ENCODE measurements around the gene GALT.

GALT gene

DNA sequence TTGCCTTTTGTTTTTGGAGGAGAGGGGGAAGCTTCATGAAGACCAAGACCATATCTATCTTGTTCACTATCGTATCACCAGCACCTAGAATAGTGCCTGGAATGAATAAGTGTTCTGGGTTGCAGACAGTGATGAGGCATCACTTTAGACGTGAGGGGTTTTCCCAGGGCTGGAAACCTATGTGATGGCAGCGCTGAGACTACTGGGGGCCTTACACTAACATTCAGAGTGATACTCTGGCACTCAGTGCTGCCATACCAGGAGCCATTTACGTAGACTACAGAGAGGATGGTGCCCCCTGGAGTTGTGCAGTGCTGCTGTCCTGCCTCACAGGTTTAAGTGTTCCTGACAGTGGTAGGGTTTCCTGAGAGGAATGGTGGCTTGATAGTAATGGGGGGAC lies 37.7 kb downstream of the GALT start:
- DNase-seq (ENCODE audit: low read depth), result no peak

DNA sequence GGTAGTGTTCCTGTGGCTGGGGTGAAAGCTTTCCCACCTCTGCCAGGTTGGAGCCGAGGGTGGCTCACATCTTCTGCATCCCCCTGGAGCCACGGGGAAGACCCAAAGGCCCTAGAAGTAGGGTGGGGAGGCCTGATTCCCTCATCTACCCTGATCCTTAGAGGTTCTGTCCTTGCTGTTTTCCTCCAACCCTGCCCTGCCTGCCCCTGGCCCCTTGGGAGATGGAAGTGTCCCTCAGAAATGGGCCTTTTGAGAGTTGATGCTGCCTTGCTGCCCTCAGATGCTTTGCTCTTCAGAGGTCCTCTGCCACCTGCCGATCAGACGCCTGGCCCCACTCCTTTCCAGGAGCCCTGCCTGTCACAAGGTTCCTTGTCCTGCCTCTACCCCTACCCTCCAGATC lies 38.3 kb downstream of the GALT start:
- no peak for DNase-seq (ENCODE audit: low read depth)

GRCh38 chr9:34685591-34685990 lies 39.1 kb downstream of the GALT start:
- DNase-seq (ENCODE audit: low read depth), result no peak

- no peak for DNase-seq (ENCODE audit: low read depth)
Observed at GRCh38 chr9:34686231-34686630, 39.8 kb downstream of the GALT start.

DNA sequence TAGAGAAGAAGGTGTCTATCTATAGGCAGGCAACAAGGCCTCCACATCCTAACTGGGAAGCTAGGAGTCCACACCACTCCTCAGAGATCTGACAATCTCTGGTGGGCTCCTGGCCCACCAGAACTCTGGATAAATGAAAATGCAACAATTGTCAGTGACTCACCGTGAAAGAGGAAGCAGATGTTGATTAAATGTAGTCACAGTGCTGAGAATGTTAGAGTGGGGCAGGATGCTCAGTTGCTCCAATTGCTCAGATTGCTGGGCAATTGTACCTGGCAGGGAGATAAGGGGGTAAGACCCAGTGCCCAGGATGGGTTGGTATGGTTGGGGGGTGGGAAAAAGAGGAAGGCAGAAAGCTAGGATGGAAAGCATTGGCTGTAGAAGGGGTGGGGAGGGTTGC lies 40.3 kb downstream of the GALT start:
- DNase-seq (ENCODE audit: low read depth), result no peak

- no peak for DNase-seq (ENCODE audit: low read depth)
Observed at GRCh38 chr9:34687276-34688030, 41.0 kb downstream of the GALT start.

GRCh38 chr9:34688329-34689115 lies 42.0 kb downstream of the GALT start:
- DNase-seq (ENCODE audit: low read depth), result no peak

DNA sequence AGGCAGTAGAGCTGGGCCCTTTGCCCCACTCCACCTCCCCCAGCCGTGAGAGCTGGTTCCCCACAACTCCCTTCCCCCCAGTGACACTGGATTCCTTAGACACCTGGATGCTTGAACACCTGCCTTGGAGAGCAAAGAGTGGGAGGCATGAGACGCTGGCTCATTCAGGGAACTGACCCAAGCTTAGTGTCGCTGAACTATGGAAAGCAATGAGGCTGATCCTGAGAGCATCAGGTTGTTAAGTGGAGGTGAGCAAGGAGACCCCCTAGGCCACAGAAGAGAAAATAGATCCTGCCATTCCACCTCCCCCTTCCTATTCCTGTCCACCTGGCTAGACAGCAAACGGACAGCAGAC lies 42.6 kb downstream of the GALT start:
- no peak for DNase-seq (ENCODE audit: low read depth)

DNA sequence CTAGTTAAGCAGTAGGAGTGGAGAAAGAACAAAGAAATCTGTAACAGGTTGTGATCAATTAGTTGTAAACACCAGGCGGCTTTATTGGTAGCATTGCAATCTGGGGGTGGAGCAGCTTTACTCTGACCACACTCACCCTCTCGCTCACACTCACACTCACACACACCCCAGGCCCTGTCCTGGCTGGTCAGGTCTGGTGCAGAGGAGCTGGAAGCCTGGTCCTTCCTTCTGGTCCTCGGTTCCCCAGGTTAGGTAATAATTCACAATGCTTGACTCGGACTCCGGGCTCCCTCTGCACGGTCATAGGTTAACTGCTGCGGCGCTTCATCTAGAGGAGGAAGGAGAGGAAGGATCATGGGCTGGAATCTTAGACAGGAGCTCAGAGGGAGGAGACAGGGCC lies 43.0 kb downstream of the GALT start:
- no peak for DNase-seq (ENCODE audit: low read depth)

DNA sequence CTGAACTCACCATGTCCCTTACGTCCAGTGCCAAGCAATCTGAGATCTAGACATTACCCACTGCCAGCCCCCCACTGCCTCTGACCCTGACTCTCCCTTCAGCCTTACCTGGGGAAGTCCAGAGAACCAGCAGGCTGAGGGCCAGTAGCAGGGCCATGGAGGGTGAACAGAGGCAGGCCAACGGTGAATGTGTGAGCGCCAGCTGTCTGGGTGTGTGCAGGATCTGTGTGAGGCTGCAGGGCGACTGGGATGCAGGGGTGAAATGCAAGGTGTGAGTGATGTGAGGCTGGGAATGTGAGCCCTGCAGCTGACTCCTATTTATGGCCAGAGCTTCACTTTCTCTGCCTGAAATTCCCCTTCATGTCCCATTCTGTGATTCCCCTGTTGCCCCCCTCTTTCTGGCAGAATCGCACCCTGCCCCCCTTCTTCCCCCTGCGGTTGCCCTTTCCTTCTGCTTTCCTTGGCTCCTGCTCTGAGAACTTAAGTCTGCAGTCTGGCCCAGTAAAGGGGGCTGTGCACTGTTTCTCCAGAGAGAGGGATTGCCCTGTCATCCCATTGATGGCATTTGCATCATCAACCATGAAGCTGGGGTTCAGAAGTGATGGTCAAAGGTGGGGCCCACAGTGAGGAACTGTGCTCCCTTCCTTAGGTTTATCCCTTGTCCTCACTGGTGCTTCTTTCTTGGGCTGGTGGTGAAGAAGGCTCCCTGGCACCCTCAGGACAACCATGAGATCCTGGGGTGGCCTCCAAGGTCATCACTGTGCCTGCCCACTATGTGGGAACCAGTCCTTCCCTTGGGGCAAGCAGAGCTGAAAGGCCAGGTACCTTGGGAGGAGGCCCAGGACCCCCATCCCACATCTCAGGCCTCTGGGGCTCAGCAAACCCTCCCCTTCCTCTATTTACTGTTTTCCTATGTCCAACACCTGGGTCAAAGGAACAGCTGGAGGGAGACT lies 44.8 kb downstream of the GALT start, which contains the start of gene CCL19:
TSS of gene CCL19 (minus strand) at position 294 of the 953 bp plus-strand sequence. CDS start at position 157, 137 bp downstream.
- no peak for DNase-seq (ENCODE audit: low read depth)

GRCh38 chr9:34691936-34692315 lies 45.5 kb downstream of the GALT start:
- DNase-seq (ENCODE audit: low read depth), result no peak

- DNase-seq (ENCODE audit: low read depth), result no peak
Observed at GRCh38 chr9:34693560-34693959, 47.1 kb downstream of the GALT start.

- DNase-seq (ENCODE audit: low read depth), result no peak
Observed at GRCh38 chr9:34694811-34695210, 48.3 kb downstream of the GALT start.

All from T-helper 22 cell (primary cell).